Vein endothelial cell (primary cell): Measurements from ENCODE around the gene HTR2B. TPM values are rescaled to one million over a fixed set of nuclear protein-coding genes. Genes with fewer than 3 reads are reported as not detected.

Source experiments
- small RNA-seq: library from RNA; depleted of rRNA; stranded (forward); fragments of <200 nt; gene quantifications from one replicate; pipeline ENCODE3, GENCODE V24; 2012
- total RNA-seq: library from RNA; depleted of rRNA; stranded (reverse); fragments of >200 nt; gene quantifications from 2 replicates; pipeline ENCODE4 v1.2.3, GENCODE V29; 2012

The HTR2B gene
- total RNA-seq, result 1.3 and 1.6 TPM in 2 replicates

DNA sequence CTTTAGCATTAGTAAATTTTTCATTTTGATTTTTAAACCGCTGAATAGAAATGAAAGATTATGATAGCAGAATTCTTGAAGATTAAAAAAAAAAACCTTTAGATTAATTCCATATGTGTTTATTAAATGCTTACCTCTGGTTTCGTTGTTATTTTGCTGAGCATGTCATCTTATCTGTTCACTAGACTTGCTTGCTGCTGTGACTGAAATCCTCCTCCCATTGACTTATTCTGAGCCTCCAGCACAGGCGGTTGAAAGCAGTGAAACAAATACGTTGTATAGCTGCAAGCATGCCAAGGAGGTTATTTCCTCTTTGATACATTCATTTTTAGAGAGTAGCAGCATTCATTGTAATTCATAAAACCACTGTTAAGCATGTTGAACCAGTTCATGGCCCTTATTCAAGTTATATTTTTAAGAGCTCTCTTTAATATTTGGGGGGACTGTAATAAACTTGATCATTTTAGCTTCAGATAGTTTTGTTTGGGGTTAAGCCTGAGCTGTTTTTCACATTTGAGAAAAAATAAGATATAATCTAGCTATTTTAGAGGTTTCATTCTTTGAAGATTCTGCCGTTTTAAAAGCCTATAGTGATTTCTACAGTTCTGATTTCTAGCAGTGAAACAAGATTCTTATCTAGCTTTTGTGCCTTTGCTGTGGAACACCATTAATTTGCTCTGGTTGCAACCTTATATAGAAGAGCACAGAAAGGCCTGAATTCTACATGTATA lies at the start of gene HTR2B:
Gene HTR2B (minus strand): TSS at position 205 of the 731 bp plus-strand sequence. CDS start 1,278 bp downstream, outside the sequence.

Small RNAs within 50 kb of the gene (small RNA-seq; reads per million reads assigned to genes)
- gene RNU1-93P, result not detected

Other genes starting within 250 kb of the HTR2B start
- gene GPR55, start 199.8 kb downstream of the HTR2B start, total RNA-seq, result not detected in 2 replicates
- not detected in 2 replicates for gene SPATA3, start 128.9 kb downstream of the HTR2B start, total RNA-seq
- gene C2orf72, start 87.5 kb downstream of the HTR2B start, total RNA-seq, result under 0.01 TPM in 1 of 2 replicates, not detected in the other
- 115 and 166 TPM in 2 replicates for gene PSMD1, start 68.2 kb downstream of the HTR2B start, total RNA-seq
- gene ARMC9, start 73.6 kb upstream of the HTR2B start, total RNA-seq, result 17.0 and 21.2 TPM in 2 replicates